ENCODE data around the gene KNG1. TPM values are rescaled to one million over a fixed set of nuclear protein-coding genes. Genes with fewer than 3 reads are reported as not detected.

Gene KNG1
- total and polyA plus RNA-seq, 2 of the 8 experiments (the other 6 are each of a cell fraction or from before 2014, with no cell fraction given), result 0.05 TPM; not detected in 1

DNA sequence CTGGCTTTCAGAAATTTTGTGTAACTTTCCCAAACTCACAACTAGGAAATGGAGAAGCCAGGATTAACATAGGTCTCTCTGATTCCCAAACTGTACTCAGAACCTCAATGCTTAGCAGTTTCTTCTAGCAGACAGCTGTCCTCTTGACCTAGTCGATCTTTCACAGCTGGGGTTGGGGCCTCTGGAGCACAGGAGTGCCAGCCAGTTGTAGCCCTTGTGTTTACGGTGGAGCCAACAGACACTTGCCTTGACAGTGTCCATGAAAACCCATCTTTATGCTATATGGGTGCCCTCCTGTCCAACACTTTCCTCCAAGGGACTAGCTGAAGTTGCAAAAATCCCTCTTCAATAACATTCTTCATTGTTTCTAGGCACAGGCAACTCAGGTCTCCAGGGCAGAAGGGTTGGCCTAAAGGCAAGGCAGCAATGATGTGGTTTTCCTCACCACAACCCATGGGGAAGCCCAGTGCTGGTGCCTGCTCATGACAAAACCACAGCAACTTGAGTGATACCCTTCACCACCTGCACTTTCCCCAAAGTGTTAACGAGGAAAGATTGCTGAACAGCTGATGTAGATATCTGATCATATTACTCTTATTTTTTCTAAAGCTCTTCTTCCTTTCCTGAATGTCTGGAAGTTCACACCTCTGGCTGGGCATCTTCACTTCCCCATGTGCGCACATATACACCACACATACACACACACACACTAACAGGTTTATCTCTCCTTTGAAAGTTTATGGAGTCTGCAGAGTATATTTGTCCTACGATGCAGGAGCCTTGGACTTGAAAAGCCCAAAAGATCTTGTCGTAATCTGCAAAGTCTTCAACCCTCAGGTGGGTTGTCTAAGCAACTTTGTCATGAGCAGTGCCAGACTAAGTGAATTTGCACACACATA lies 11.0 kb upstream of the KNG1 start:
- Histone ChIP-seq H3K27me3 (replicated peaks in 1 of 4; ENCODE audit: control insufficient read depth in 3 of 4, extremely low read depth in 1 of 4, insufficient read depth in 3 of 4, low read length in 3 of 4) (no peaks in the 10 kb centered on the region), H2BK12ac (ENCODE audit: low read depth, low read length) (no peak overlapping the region), H3K23ac (ENCODE audit: insufficient read length) (no peak overlapping the region), H3K4me1 (replicated peaks in 1 of 4; ENCODE audit: control insufficient read depth in 3 of 4, insufficient read depth in 4 of 4, low read length in 3 of 4) (peaks cover 0 to 5% (median 1%) of the 10 kb centered on the region in 4 experiments; a peak in 2 of 7 replicates), H4K20me1 (replicated peaks in 1 of 2; ENCODE audit: control insufficient read depth in 1 of 2, insufficient read depth in 2 of 2, low read length in 2 of 2) (no peaks in the 10 kb centered on the region), H3K56ac (replicated peaks; ENCODE audit: insufficient read length, low read depth, low read length) (no peak overlapping the region), H4K5ac (ENCODE audit: insufficient read length, low read depth, low read length) (no peak overlapping the region), H2BK120ac (replicated peaks; ENCODE audit: low read depth, low read length) (no peak overlapping the region), H2BK5ac (ENCODE audit: low read depth, low read length) (no peak overlapping the region), H3K36me3 (ENCODE audit: control insufficient read depth in 2 of 4, insufficient read depth in 4 of 4, low read length in 3 of 4) (no peaks in the 10 kb centered on the region), H3K9ac (replicated peaks in 1 of 4; ENCODE audit: extremely low read depth in 1 of 4, low read depth in 3 of 4, low read length in 3 of 4) (no peak overlapping the region), H4K91ac (replicated peaks; ENCODE audit: insufficient read length, low read length) (no peak overlapping the region), H3K18ac (ENCODE audit: extremely low read depth, low read length) (no peak overlapping the region), H3K79me2 (ENCODE audit: control insufficient read depth in 1 of 2, insufficient read depth in 2 of 2, low read length in 2 of 2) (no peaks in the 10 kb centered on the region), H3K9me3 (ENCODE audit: insufficient read depth in 2 of 2, low read depth in 1 of 2, low read length in 1 of 2) (no peaks in the 10 kb centered on the region), H3K27ac (ENCODE audit: low read depth, low read length) (no peak overlapping the region), H4K8ac (ENCODE audit: extremely low read depth, insufficient read depth, low read length) (no peak overlapping the region), H3K4ac (replicated peaks; ENCODE audit: insufficient read length, low read depth, low read length) (no peak overlapping the region), H2BK15ac (ENCODE audit: low read length) (no peak overlapping the region), H2AK5ac (ENCODE audit: low read depth, low read length) (no peak overlapping the region), H3K4me2 (ENCODE audit: insufficient read depth in 1 of 2, low read depth in 2 of 2, low read length in 2 of 2) (no peak overlapping the region), H3K4me3 (ENCODE audit: extremely low read depth in 1 of 4, insufficient read depth in 2 of 4, low read depth in 3 of 4, low read length in 4 of 4) (no peak overlapping the region), H2AFZ (ENCODE audit: low read length) (0 out of 2 replicates have a peak overlapping the region, but pooled peaks have one; percentile 62), H3K23me2 (ENCODE audit: low read depth, low read length) (no peaks in the 10 kb centered on the region), H2BK20ac (ENCODE audit: low read length) (peak overlapping the region; percentile 25; the same call in 1 of the 2 replicates), H3K79me1 (ENCODE audit: low read depth, low read length) (no peaks in the 10 kb centered on the region), H3K14ac (ENCODE audit: insufficient read length) (no peak overlapping the region)
- FAIRE-seq (no peak), DNase-seq (ENCODE audit: low read depth in 1 of 2, low spot score in 2 of 2) (no peak)
- WGBS, 2 experiments (ENCODE audit: extremely low coverage in 1 of 2, insufficient coverage in 1 of 2, insufficient read length in 1 of 2, insufficient replicate concordance in 2 of 2, low coverage in 1 of 2, low lambda C conversion rate in 2 of 2, missing lambda C conversion rate in 1 of 2), result 88% methylated on average over 6 of the region's 6 CpGs; no CpG with 5 or more reads in 1 of the 2 experiments
- POLR2A ChIA-PET (ENCODE audit: partially characterized antibody), result no interaction called here
- CTCF ChIA-PET (ENCODE audit: partially characterized antibody), result no interaction called here
- TF ChIP-seq CHD2 (IDR thresholded peaks at IDR 0.05; ENCODE audit: low read length) (no peak), CHD1 (IDR thresholded peaks at IDR 0.05; ENCODE audit: low read depth, low read length) (no peak), CEBPB (IDR thresholded peaks at IDR 0.05; ENCODE audit: low read depth, low read length) (no peak), EGR1 (IDR thresholded peaks at IDR 0.05; ENCODE audit: borderline replicate concordance, low read depth, low read length) (no peak), TAF1 (IDR thresholded peaks at IDR 0.05; ENCODE audit: low read depth, low read length) (no peak), YY1 (IDR thresholded peaks at IDR 0.05; ENCODE audit: low read depth, low read length) (no peak), EP300 (IDR thresholded peaks at IDR 0.05; ENCODE audit: borderline replicate concordance in 1 of 2, low read depth in 2 of 2, low read length in 2 of 2) (no peak), BACH1 (IDR thresholded peaks at IDR 0.05; ENCODE audit: low read length) (no peak), RXRA (IDR thresholded peaks at IDR 0.05; ENCODE audit: insufficient read depth, low read depth, low read length) (no peak), PHF8 (conservative IDR thresholded peaks at IDR 0.05; ENCODE audit: low read depth, low read length) (no peak), POU5F1 (IDR thresholded peaks at IDR 0.05; ENCODE audit: low read depth, low read length) (no peak), POLR2AphosphoS5 (IDR thresholded peaks at IDR 0.05; ENCODE audit: low read depth, low read length) (no peak), NANOG (IDR thresholded peaks at IDR 0.05; ENCODE audit: insufficient read depth, low read depth, low read length, poor library complexity, severe bottlenecking) (no peak)

Measured in H1 (cell line).